Peyer's patch (tissue), 4 donors: ENCODE data around the gene KLHL20. TPM values are rescaled to one million over a fixed set of nuclear protein-coding genes. Genes with fewer than 3 reads are reported as not detected.
"Not testable (repeated sequence)": the region's sequence is repeated elsewhere in the genome, so short reads cannot be mapped to it uniquely, and the experiment has no call there.

Experiments
- DNase-seq, 3 donors: peaks; one replicate each; pipeline ENCODE4 v3.0.0-alpha.2; 2017 to 2019
- H3K27ac ChIP-seq, 4 donors: fragments of 200-600 bp; sonication (generic); one replicate each; pipeline ENCODE4 v1.5.1; 2016 to 2019
- H3K27me3 ChIP-seq, 2 donors: fragments of 200-600 bp; sonication (generic); one replicate each; pipeline ENCODE4 v1.5.1; 2019
- H3K36me3 ChIP-seq, 3 donors: fragments of 200-600 bp; sonication (generic); one replicate each; pipeline ENCODE4 v1.5.1; 2016 to 2019
- H3K4me1 ChIP-seq, 4 donors: fragments of 200-600 bp; sonication (generic); one replicate each; pipeline ENCODE4 v1.5.1; 2016 to 2019
- H3K4me3 ChIP-seq, 4 donors: fragments of 200-600 bp; sonication (generic); 1 replicate in 3 of 4; 2 replicates in 1 of 4; pipeline ENCODE4 v1.5.1; 2016 to 2019; ENCODE audit warnings: mild to moderate bottlenecking in 1 of 4
- H3K9me3 ChIP-seq, 4 donors: fragments of 200-600 bp; sonication (generic); one replicate each; pipeline ENCODE4 v1.5.1; 2016 to 2019; ENCODE audit warnings: mild to moderate bottlenecking in 1 of 4
- CTCF ChIP-seq, 6 experiments: fragments of 450-650 bp in 4 of 6; fragments of 200-600 bp in 2 of 6; sonication (generic) in 1 of 6; IDR thresholded peaks; one replicate each; pipeline ENCODE4 v1.5.1; 2017 to 2019; ENCODE audit warnings: antibody characterized with exemption in 6 of 6, mild to moderate bottlenecking in 3 of 6, moderate library complexity in 1 of 6
- POLR2A ChIP-seq, 2 donors: fragments of 450-650 bp; IDR thresholded peaks; one replicate each; pipeline ENCODE4 v1.5.1; 2017; ENCODE audit warnings: antibody characterized with exemption in 2 of 2, mild to moderate bottlenecking in 2 of 2, moderate library complexity in 2 of 2
- total RNA-seq, 4 donors: library from RNA; depleted of rRNA; stranded (reverse); fragments of >200 nt; gene quantifications; one replicate each; pipeline ENCODE4 v1.1.0, GENCODE V29; 2016

Gene KLHL20
- total RNA-seq, 4 donors from 2014 or later: 24.8 to 38.5 (median 33.6) TPM

- peaks cover 0 to 24% (median 2%) of the 10 kb centered on the region in 4 donors for H3K4me1 ChIP-seq
- peak overlapping the region; percentile 53 to 84 (median 74) for H3K4me3 ChIP-seq
- TF ChIP-seq POLR2A (IDR thresholded peaks at IDR 0.05) (no peak), CTCF (IDR thresholded peaks at IDR 0.05) (no peak)
- H3K27ac ChIP-seq: peak overlapping the region; percentile 78 to 93 (median 89)
- H3K36me3 ChIP-seq: peaks cover 0 to 7% (median 0%) of the 10 kb centered on the region in 3 donors
- H3K27me3 ChIP-seq: no peaks in the 10 kb centered on the region
- DNase-seq: no peak
- H3K9me3 ChIP-seq: no peaks in the 10 kb centered on the region
These were observed 381 bp upstream of the KLHL20 start for GRCh38 chr1:173714441-173714758.

- TF ChIP-seq POLR2A (IDR thresholded peaks at IDR 0.05): no peak
- no peak for TF ChIP-seq CTCF (IDR thresholded peaks at IDR 0.05)
- peaks cover 0 to 7% (median 0%) of the 10 kb centered on the region in 3 donors for H3K36me3 ChIP-seq
- no peaks in the 10 kb centered on the region for H3K9me3 ChIP-seq
- peak overlapping the region; percentile 53 to 84 (median 74) for H3K4me3 ChIP-seq
- peak overlapping the region; percentile 78 to 93 (median 89) for H3K27ac ChIP-seq
- peaks cover 0 to 24% (median 2%) of the 10 kb centered on the region in 4 donors for H3K4me1 ChIP-seq
- no peaks in the 10 kb centered on the region for H3K27me3 ChIP-seq
- DNase-seq: no peak
These were observed 710 bp downstream of the KLHL20 start for GRCh38 chr1:173715538-173715844.

- TF ChIP-seq CTCF (IDR thresholded peaks at IDR 0.05) (no peak), POLR2A (IDR thresholded peaks at IDR 0.05) (no peak)
- Histone ChIP-seq H3K36me3 (peaks cover 0 to 18% (median 0%) of the 10 kb centered on the region in 3 donors), H3K27me3 (no peaks in the 10 kb centered on the region), H3K4me3 (no peak overlapping the region), H3K27ac (no peak overlapping the region), H3K9me3 (no peaks in the 10 kb centered on the region), H3K4me1 (peaks cover 0 to 24% (median 2%) of the 10 kb centered on the region in 4 donors)
- no peak for DNase-seq
These were observed 2.5 kb downstream of the KLHL20 start for GRCh38 chr1:173717238-173717637.

GRCh38 chr1:173731331-173731730 lies 16.6 kb downstream of the KLHL20 start:
- not testable (repeated sequence) for H3K27me3 ChIP-seq, H3K4me3 ChIP-seq, DNase-seq, H3K9me3 ChIP-seq, H3K4me1 ChIP-seq, H3K27ac ChIP-seq
- peaks cover 0 to 25% (median 0%) of the 10 kb centered on the region in 3 donors for H3K36me3 ChIP-seq

GRCh38 chr1:173733912-173734311 lies 19.1 kb downstream of the KLHL20 start:
- Histone ChIP-seq H3K9me3 (no peaks in the 10 kb centered on the region), H3K4me1 (peaks cover 0 to 6% (median 0%) of the 10 kb centered on the region in 4 donors), H3K27me3 (no peaks in the 10 kb centered on the region), H3K4me3 (no peak overlapping the region), H3K36me3 (peaks cover 0 to 23% (median 0%) of the 10 kb centered on the region in 3 donors), H3K27ac (no peak overlapping the region)
- no peak for DNase-seq
- no peak for TF ChIP-seq CTCF (IDR thresholded peaks at IDR 0.05)
- TF ChIP-seq POLR2A (IDR thresholded peaks at IDR 0.05): no peak

GRCh38 chr1:173736104-173736503 lies 21.3 kb downstream of the KLHL20 start:
- not testable (repeated sequence) for H3K9me3 ChIP-seq, DNase-seq, H3K4me1 ChIP-seq, H3K27me3 ChIP-seq, H3K27ac ChIP-seq, H3K4me3 ChIP-seq
- H3K36me3 ChIP-seq: peaks cover 0 to 28% (median 0%) of the 10 kb centered on the region in 3 donors

- DNase-seq: no peak
- no peak overlapping the region for H3K4me3 ChIP-seq
- H3K27me3 ChIP-seq: no peaks in the 10 kb centered on the region
- H3K27ac ChIP-seq: no peak overlapping the region
- no peaks in the 10 kb centered on the region for H3K9me3 ChIP-seq
- TF ChIP-seq CTCF (IDR thresholded peaks at IDR 0.05) (no peak), POLR2A (IDR thresholded peaks at IDR 0.05) (no peak)
- H3K4me1 ChIP-seq: no peaks in the 10 kb centered on the region
- H3K36me3 ChIP-seq: peaks cover 0 to 14% (median 0%) of the 10 kb centered on the region in 3 donors
These were observed 27.6 kb downstream of the KLHL20 start for GRCh38 chr1:173742203-173742886.
